HG03354 (cell line): Measurements from ENCODE around the gene ZNF397.

ENCODE experiments used
- ATAC-seq: cut with Tn5 transposase; IDR thresholded peaks from one replicate; pipeline ENCODE4 v1.9.1; 2021; ENCODE audit warnings: mild to moderate bottlenecking; ENCODE audit not compliant: unreplicated experiment, poor library complexity, severe bottlenecking

Gene ZNF397

DNA sequence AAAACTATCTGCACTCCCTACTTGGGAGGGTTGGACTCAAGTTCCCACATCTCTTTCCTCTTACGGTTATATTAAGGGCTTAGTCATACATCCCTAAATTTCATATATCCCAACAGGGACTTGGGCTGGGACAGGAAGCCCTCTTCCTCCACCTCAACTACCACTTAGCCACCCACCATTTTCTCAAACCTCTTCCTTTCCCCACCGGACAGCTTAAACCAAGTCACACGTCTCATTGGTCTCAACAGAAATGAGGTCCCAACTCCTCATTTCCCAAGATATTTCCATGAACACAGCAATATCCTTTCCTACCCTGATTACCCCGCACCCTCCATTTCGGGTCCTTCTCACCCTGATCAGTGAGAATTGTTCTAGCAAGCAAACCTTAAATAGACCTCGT lies 48.5 kb downstream of the ZNF397 start:
- peak; percentile 0 for ATAC-seq

DNA sequence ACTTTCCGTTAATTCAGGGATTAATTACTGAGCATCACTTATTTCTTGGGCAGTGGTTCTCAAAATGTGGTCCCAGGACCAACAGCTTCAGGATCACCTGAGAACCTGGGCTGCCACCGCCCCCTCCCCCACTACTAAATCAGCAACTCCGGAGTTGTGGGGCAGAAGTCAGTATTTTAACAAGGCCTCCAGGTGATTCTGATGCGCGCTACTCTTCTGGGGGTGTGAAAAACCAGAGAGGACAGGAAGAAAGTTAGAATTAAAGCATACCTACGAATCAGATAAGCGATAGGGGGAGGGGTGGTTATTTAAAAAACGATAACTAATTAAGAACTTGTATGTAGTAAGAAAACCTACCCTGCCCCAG lies 48.9 kb downstream of the ZNF397 start:
- ATAC-seq, result peak; percentile 42

DNA sequence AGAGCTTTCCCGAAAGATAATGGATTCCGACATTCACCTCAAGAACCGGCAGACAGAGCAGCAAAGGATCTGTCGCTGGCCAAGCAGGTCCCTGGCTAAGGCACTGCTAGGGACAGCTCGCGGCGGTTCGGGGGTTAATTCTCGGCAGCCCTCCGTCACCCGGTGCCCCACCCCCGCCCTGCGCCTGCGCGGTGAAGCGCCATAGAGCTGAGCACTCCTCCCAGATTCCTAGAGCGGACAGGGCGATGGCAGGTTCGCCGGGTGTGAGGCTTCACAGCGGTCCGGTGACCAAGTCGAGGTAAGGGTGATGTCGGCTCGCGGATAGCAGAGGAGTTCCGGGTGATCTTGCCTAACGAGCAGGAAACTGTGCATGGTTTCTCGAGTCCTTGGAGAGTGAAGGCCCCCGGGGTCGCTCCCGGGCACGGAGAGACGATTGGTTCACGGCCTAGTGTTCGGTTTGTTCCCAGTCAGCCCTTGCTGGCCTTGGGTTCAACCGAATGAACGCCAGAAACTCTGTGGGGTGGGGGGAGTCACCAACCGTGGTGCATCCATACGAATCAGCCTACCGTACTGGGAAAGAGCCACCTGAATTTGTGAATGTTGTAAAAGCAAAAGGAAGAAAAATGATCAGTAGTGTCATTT lies 49.4 kb downstream of the ZNF397 start, which contains the start of gene ZSCAN30:
ZSCAN30 (minus strand) TSS at position 136 of the 642 bp plus-strand sequence. CDS start 25,877 bp downstream, outside the sequence.
- peak; percentile 94 for ATAC-seq

GRCh38 chr18:35291166-35291565 lies 50.3 kb downstream of the ZNF397 start:
- ATAC-seq, result no peak

GRCh38 chr18:35296060-35296459 lies 55.2 kb downstream of the ZNF397 start:
- ATAC-seq, result no peak

DNA sequence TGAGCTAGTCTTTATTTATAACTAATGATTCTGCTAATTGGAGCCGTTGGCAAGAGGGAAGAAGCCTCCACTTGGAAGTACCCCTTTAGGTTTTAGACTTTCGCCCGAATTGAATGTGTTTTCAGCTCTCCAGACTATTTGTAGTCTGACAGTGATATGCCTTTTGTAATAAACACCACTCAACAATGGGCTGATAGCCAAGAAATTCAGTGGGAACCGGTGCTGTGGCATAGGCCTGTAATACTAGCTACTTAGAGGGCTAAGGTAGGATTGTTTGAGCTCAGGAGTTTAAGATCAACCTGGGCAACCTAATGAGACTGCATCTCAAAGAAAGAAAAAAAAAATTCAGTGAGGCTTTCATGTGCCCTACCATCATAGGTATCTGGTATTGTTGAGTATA lies 62.8 kb downstream of the ZNF397 start:
- no peak for ATAC-seq

GRCh38 chr18:35306588-35307250 lies 65.9 kb downstream of the ZNF397 start:
- ATAC-seq, result no peak
